A549 (cell line): Measurements from ENCODE around the gene FAM131C. TPM values are rescaled to one million over a fixed set of nuclear protein-coding genes. Genes with fewer than 3 reads are reported as not detected.

Source experiments
- ATAC-seq, 2 experiments: fragments of 200-7000 bp in 1 of 2; fragments of >200 bp in 1 of 2; cut with Nextera tagmentation in 1 of 2; cut with Tn5 transposase in 1 of 2; 3 replicates each; pipeline versions ENCODE4 v1.8.0 to v1.9.1; 2018 to 2020; ENCODE audit warnings: mild to moderate bottlenecking in 1 of 2, moderate library complexity in 1 of 2
- CTCF ChIA-PET: fragments of 300-600 bp; sonication (Branson Sonifier 250); formaldehyde crosslinking; extraction: SDS; loops from one replicate; lab custom pipeline; 2021; ENCODE audit warnings: antibody characterized with exemption, inconsistent platforms; lab: Yijun Ruan, JAX
- POLR2A ChIA-PET: fragments of 350-600 bp; formaldehyde crosslinking; extraction: SDS; loops from one replicate; lab custom pipeline; 2021; ENCODE audit warnings: antibody characterized with exemption, inconsistent platforms; lab: Yijun Ruan, JAX
- DNase-seq, 2 experiments: peaks; one replicate each; pipeline versions ENCODE4 v3.0.0 to v3.0.0-alpha.2; 2011 to 2016; ENCODE audit warnings: low read depth in 1 of 2, low spot score in 1 of 2
- FAIRE-seq: peaks from 2 replicates; lab custom pipeline; 2011; peaks lifted over from hg19 to GRCh38; lab: Jason Lieb, UNC
- H3K27ac ChIP-seq, 2 experiments: fragments of >200 bp; sonication (Bioruptor Twin); formaldehyde crosslinking; 3 replicates each; pipeline ENCODE4 v1.5.1; 2016 to 2017
- H3K4me1 ChIP-seq: fragments of >200 bp; sonication (Bioruptor Twin); formaldehyde crosslinking; 3 replicates; pipeline ENCODE4 v1.6.1; 2016
- H3K4me2 ChIP-seq: fragments of >200 bp; sonication (Bioruptor Twin); formaldehyde crosslinking; 3 replicates; pipeline ENCODE4 v1.6.1; 2016
- H3K4me3 ChIP-seq: fragments of >200 bp; sonication (Bioruptor Twin); formaldehyde crosslinking; 3 replicates; pipeline ENCODE4 v1.5.1; 2016
- H3K9me3 ChIP-seq: fragments of >200 bp; sonication (Bioruptor Twin); formaldehyde crosslinking; 3 replicates; pipeline ENCODE4 v1.6.1; 2016
- ATOH8 ChIP-seq: fragments of 250-450 bp; sonication (Bioruptor Pico); IDR thresholded peaks from 2 replicates; pipeline ENCODE4 v1.5.0; 2020; ENCODE audit warnings: low read depth, mild to moderate bottlenecking, moderate library complexity
- CHD2 ChIP-seq: fragments of 150-350 bp; IDR thresholded peaks from 2 replicates; pipeline ENCODE4 v1.6.1; 2014; ENCODE audit warnings: low read length; ENCODE audit not compliant: partially characterized antibody
- CHD4 ChIP-seq: fragments of 200-600 bp; sonication (generic); IDR thresholded peaks from 2 replicates; pipeline ENCODE4 v1.6.1; 2016; ENCODE audit warnings: antibody characterized with exemption, mild to moderate bottlenecking, borderline replicate concordance
- ESRRA ChIP-seq: fragments of 150-350 bp; IDR thresholded peaks from 2 replicates; pipeline ENCODE4 v1.6.1; 2014; ENCODE audit warnings: mild to moderate bottlenecking, low read length, borderline replicate concordance
- FOXS1 ChIP-seq: fragments of 250-450 bp; sonication (Bioruptor Pico); IDR thresholded peaks from 2 replicates; pipeline ENCODE4 v1.5.0; 2020; ENCODE audit warnings: mild to moderate bottlenecking, moderate library complexity
- GATA3 ChIP-seq: IDR thresholded peaks from 2 replicates; pipeline ENCODE4 v1.6.1; 2012; ENCODE audit warnings: borderline replicate concordance
- HDAC2 ChIP-seq: fragments of 200-600 bp; sonication (generic); IDR thresholded peaks from 2 replicates; pipeline ENCODE4 v1.6.1; 2016
- HEYL ChIP-seq: fragments of 250-450 bp; sonication (Bioruptor Pico); IDR thresholded peaks from 2 replicates; pipeline ENCODE4 v1.8.0; 2021; ENCODE audit warnings: mild to moderate bottlenecking, moderate library complexity
- HOXA7 ChIP-seq: fragments of 250-450 bp; sonication (Bioruptor Pico); IDR thresholded peaks from 2 replicates; pipeline ENCODE4 v1.5.0; 2020; ENCODE audit warnings: mild to moderate bottlenecking, moderate library complexity
- HOXB13 ChIP-seq: fragments of 250-450 bp; sonication (Bioruptor Pico); IDR thresholded peaks from 2 replicates; pipeline ENCODE4 v1.5.0; 2020; ENCODE audit warnings: low read depth, mild to moderate bottlenecking, moderate library complexity
- HOXB5 ChIP-seq: fragments of 250-450 bp; sonication (Bioruptor Pico); IDR thresholded peaks from 2 replicates; pipeline ENCODE4 v1.5.0; 2020; ENCODE audit warnings: mild to moderate bottlenecking, moderate library complexity
- KDM1A ChIP-seq: fragments of 200-600 bp; sonication (generic); IDR thresholded peaks from 2 replicates; pipeline ENCODE4 v1.6.1; 2016; ENCODE audit warnings: low read depth, mild to moderate bottlenecking
- MAX ChIP-seq: IDR thresholded peaks from 2 replicates; pipeline ENCODE4 v1.6.1; 2012
- PHF8 ChIP-seq: fragments of 200-600 bp; sonication (generic); IDR thresholded peaks from 2 replicates; pipeline ENCODE4 v1.6.1; 2016; ENCODE audit warnings: low read depth, mild to moderate bottlenecking, antibody characterized with exemption, moderate library complexity, borderline replicate concordance
- POLR2AphosphoS2 ChIP-seq: conservative IDR thresholded peaks from 2 replicates; pipeline ENCODE4 v1.6.1; 2012; ENCODE audit warnings: low read length, improper control_type of control experiment, inconsistent platforms
- RAD21 ChIP-seq, 2 experiments: fragments of >200 bp in 1 of 2; sonication (Bioruptor Twin) in 1 of 2; formaldehyde crosslinking in 1 of 2; IDR thresholded peaks in 1 of 2; conservative IDR thresholded peaks in 1 of 2; 2 replicates in 1 of 2; 3 replicates in 1 of 2; pipeline ENCODE4 v1.6.1; 2012 to 2018; ENCODE audit warnings: inconsistent platforms in 1 of 2
- RARB ChIP-seq: fragments of 250-450 bp; sonication (Bioruptor Pico); IDR thresholded peaks from 2 replicates; pipeline ENCODE4 v1.8.0; 2021; ENCODE audit warnings: mild to moderate bottlenecking, moderate library complexity
- RCOR1 ChIP-seq: fragments of 150-350 bp; IDR thresholded peaks from 2 replicates; pipeline ENCODE4 v1.6.1; 2014; ENCODE audit warnings: antibody characterized with exemption, low read length, low read depth
- RFX5 ChIP-seq: fragments of 450-650 bp; IDR thresholded peaks from 2 replicates; pipeline ENCODE4 v1.7.1; 2014; ENCODE audit warnings: antibody characterized with exemption, mild to moderate bottlenecking, moderate library complexity
- RNF2 ChIP-seq: fragments of 200-600 bp; sonication (generic); IDR thresholded peaks from 2 replicates; pipeline ENCODE4 v1.6.1; 2016; ENCODE audit warnings: low read depth, mild to moderate bottlenecking, antibody characterized with exemption, moderate library complexity, borderline replicate concordance
- SMC3 ChIP-seq: fragments of >200 bp; sonication (Bioruptor Twin); formaldehyde crosslinking; IDR thresholded peaks from 3 replicates; pipeline ENCODE4 v1.6.1; 2018; ENCODE audit warnings: inconsistent platforms
- TFCP2L1 ChIP-seq: fragments of 250-450 bp; sonication (Bioruptor Pico); IDR thresholded peaks from 2 replicates; pipeline ENCODE4 v1.5.0; 2021; ENCODE audit warnings: mild to moderate bottlenecking
- ZC3H11A ChIP-seq: fragments of 450-650 bp; IDR thresholded peaks from 2 replicates; pipeline ENCODE4 v1.6.1; 2014; ENCODE audit warnings: antibody characterized with exemption, mild to moderate bottlenecking
- ZSCAN20 ChIP-seq: fragments of 250-450 bp; sonication (Bioruptor Pico); IDR thresholded peaks from 2 replicates; pipeline ENCODE4 v1.8.0; 2022; ENCODE audit warnings: mild to moderate bottlenecking, moderate library complexity
- WGBS: methylation state at CpG from one replicate; pipeline ENCODE4 v1.1.6; 2017; ENCODE audit errors: missing lambda C conversion rate; 5-methylcytosine and 5-hydroxymethylcytosine counted together
- polyA plus RNA-seq, 4 experiments: library from polyadenylated mRNA; depleted of rRNA in 3 of 4; stranded (reverse); fragments of >200 nt; fragmentation: RNase III in 1 of 4; extraction: RNeasy Plus Mini Kit Qiagen cat#74134 plus additional on column Dnase treatment in 1 of 4; gene quantifications; 2 replicates in 3 of 4; 3 replicates in 1 of 4; pipeline ENCODE4 v1.2.3, GENCODE V29; 2011 to 2017
- TF ChIP-seq, protein P1 (sequence below): fragments of >200 bp; sonication (Bioruptor Twin); formaldehyde crosslinking; IDR thresholded peaks from 2 replicates; pipeline ENCODE4 v1.6.1; 2016

The FAM131C gene
- polyA plus RNA-seq, 2 of the 4 experiments (the other 2 are of a cell fraction), result 2.3 to 6.7 TPM

DNA sequence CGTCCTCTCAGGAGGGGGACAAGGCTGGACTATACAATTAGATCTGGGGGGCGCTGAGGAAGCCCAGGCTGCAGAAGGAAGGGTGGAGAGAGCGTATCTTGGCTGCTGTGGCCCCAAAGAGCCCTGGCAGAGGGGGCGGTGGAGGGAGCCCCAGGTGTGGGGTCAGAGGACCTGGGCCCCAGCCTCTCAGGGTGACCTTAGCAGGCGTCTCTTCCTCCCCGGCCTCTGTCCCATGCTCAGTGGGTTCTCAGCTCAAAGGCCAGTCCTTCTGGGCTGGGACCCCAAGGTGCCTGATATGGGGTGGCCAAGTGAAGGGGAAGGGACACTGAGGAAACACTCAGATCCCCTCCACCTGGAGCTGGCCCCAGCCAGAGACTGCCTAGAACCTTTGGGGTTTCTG, 1.8 kb downstream of the FAM131C start:
- FAIRE-seq (no peak), ATAC-seq (no peak)
- CTCF ChIA-PET, result interaction anchor here (1.1 to 12.5 kb wide), 8 partner anchors 11 to 186 kb away, joined by 3 to 222 read pairs (median 8); partner anchors contain the start of gene EPHA2

DNA sequence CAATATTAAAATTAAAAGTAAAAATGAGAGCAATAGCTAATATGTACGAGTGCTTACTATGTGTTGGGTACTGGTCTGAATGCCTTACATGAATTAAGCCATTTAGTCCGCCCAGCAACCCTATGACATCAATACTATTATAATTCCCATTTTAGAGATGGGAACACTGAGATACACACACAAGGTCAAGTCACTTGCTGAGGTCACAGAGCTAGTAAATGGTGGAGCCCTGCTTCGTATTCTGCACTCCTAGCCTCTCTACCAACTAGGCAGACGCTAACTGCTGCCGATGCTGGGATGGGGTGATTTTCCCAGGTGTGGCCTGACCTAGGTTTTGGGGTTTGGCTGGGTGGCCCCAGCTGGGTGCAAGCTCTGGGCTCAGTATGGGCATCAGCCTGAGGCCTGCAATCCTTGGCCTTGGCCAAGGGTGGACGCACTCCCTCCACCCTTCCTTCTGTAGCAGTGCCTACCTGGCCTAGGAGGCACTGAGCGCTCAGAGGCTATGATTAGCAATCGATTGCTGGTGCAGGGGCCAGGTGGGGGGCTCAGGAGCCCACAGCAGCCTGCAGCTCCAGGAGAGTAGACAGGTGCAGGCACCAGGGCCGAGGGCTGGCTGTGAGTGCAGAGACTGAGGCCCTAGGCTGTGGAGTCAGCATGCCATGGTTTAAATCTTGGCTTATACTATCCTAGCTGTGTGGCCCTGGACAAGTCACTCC, 2.7 kb downstream of the FAM131C start:
- no peak overlapping the region for H3K4me2 ChIP-seq
- no peak overlapping the region for H3K4me3 ChIP-seq
- no peak for FAIRE-seq
- CTCF ChIA-PET, result interaction anchor here (0.6 to 2.4 kb wide), 10 partner anchors 8 to 255 kb away, joined by 3 to 9 read pairs (median 3); no protein-coding TSS in a partner anchor
- WGBS, result 84% methylated on average over 6 of the region's 9 CpGs
- POLR2A ChIA-PET, result no interaction called here
- H3K4me1 ChIP-seq, result peaks cover 50% of the 10 kb centered on the region
- ATAC-seq, result no peak
- DNase-seq, result no peak
- no peak overlapping the region for H3K27ac ChIP-seq
- no peaks in the 10 kb centered on the region for H3K9me3 ChIP-seq
- TF ChIP-seq RARB (CRISPR knock-in tag), result no peak
- no peak for TF ChIP-seq GATA3
- no peak for TF ChIP-seq HOXB13
- no peak for TF ChIP-seq RAD21 (conservative IDR thresholded peaks at IDR 0.05 in 1 of 2, IDR thresholded peaks at IDR 0.05 in 1 of 2)
- TF ChIP-seq CHD2, result no peak
- TF ChIP-seq ESRRA, result no peak
- TF ChIP-seq ZSCAN20 (CRISPR knock-in tag), result no peak
- no peak for TF ChIP-seq RCOR1
- no peak for TF ChIP-seq KDM1A
- TF ChIP-seq, protein P1, sequence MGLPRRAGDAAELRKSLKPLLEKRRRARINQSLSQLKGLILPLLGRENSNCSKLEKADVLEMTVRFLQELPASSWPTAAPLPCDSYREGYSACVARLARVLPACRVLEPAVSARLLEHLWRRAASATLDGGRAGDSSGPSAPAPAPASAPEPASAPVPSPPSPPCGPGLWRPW, result no peak
- TF ChIP-seq RFX5, result no peak
- no peak for TF ChIP-seq HOXB5

More for the DNA sequence above, 1.8 kb downstream of the FAM131C start:
- no peak for DNase-seq
- no peak overlapping the region for H3K4me2 ChIP-seq
- no peaks in the 10 kb centered on the region for H3K9me3 ChIP-seq
- H3K27ac ChIP-seq, result no peak overlapping the region
- POLR2A ChIA-PET, result no interaction called here
- no peak for TF ChIP-seq POLR2AphosphoS2
- no peak for TF ChIP-seq RNF2
- no peak for TF ChIP-seq TFCP2L1 (CRISPR knock-in tag)
- no peak for TF ChIP-seq RCOR1
- no peak for TF ChIP-seq PHF8
- no peak for TF ChIP-seq ZC3H11A
- no peak for TF ChIP-seq HEYL (CRISPR knock-in tag)
- TF ChIP-seq SMC3, result no peak
- TF ChIP-seq GATA3, result no peak
- TF ChIP-seq ATOH8 (CRISPR knock-in tag), result no peak
- TF ChIP-seq HOXA7 (CRISPR knock-in tag), result no peak
- TF ChIP-seq CHD4, result no peak
- no peak for TF ChIP-seq HDAC2
- TF ChIP-seq FOXS1, result no peak
- no peak for TF ChIP-seq MAX
- TF ChIP-seq CHD2, result no peak
- TF ChIP-seq, all 56 proteins: peak for 0
- H3K4me3 ChIP-seq, result no peak overlapping the region
- WGBS, result 90% methylated on average over 2 of the region's 6 CpGs
- H3K4me1 ChIP-seq, result peaks cover 56% of the 10 kb centered on the region
